Omental fat pad (tissue), 4 donors: Measurements from ENCODE around the gene WSCD1. TPM values are rescaled to one million over a fixed set of nuclear protein-coding genes. Genes with fewer than 3 reads are reported as not detected.

Source experiments
- ATAC-seq: fragments of 150-250 bp; one replicate; pipeline ENCODE4 v1.9.1; 2016; ENCODE audit warnings: mild to moderate bottlenecking, moderate library complexity; ENCODE audit not compliant: low FRiP score
- DNase-seq: peaks from one replicate; pipeline ENCODE4 v3.0.0-alpha.2; 2019; ENCODE audit warnings: low spot score
- CTCF ChIP-seq, 3 donors: fragments of 450-650 bp; IDR thresholded peaks; one replicate each; pipeline ENCODE4 v1.5.1; 2016 to 2017; ENCODE audit warnings: antibody characterized with exemption in 3 of 3, mild to moderate bottlenecking in 3 of 3, moderate library complexity in 2 of 3
- total RNA-seq, 4 donors: library from RNA; depleted of rRNA; stranded (reverse); fragments of >200 nt; gene quantifications; one replicate each; pipeline ENCODE4 v1.1.0, GENCODE V29; 2016

WSCD1 gene
- total RNA-seq, 4 donors from 2014 or later = 0.93 to 6.1 (median 2.4) TPM

GRCh38 chr17:6142701-6143100, 72.5 kb downstream of the WSCD1 start:
- no peak for TF ChIP-seq CTCF (IDR thresholded peaks at IDR 0.05)
- no peak for DNase-seq
- ATAC-seq = no peak

GRCh38 chr17:6145946-6146345, 75.8 kb downstream of the WSCD1 start:
- TF ChIP-seq CTCF (IDR thresholded peaks at IDR 0.05) = no peak
- DNase-seq (no peak), ATAC-seq (no peak)

GRCh38 chr17:6147042-6147441, 76.9 kb downstream of the WSCD1 start:
- no peak for ATAC-seq
- no peak for TF ChIP-seq CTCF (IDR thresholded peaks at IDR 0.05)

GRCh38 chr17:6153375-6153774, 83.2 kb downstream of the WSCD1 start:
- DNase-seq (no peak), ATAC-seq (no peak)
- TF ChIP-seq CTCF (IDR thresholded peaks at IDR 0.05) = no peak

More at GRCh38 chr17:6147042-6147441, 76.9 kb downstream of the WSCD1 start:
- no peak for DNase-seq

- DNase-seq (no peak), ATAC-seq (no peak)
- TF ChIP-seq CTCF (IDR thresholded peaks at IDR 0.05) = no peak
These were observed 87.5 kb downstream of the WSCD1 start for GRCh38 chr17:6157716-6158115.

DNA sequence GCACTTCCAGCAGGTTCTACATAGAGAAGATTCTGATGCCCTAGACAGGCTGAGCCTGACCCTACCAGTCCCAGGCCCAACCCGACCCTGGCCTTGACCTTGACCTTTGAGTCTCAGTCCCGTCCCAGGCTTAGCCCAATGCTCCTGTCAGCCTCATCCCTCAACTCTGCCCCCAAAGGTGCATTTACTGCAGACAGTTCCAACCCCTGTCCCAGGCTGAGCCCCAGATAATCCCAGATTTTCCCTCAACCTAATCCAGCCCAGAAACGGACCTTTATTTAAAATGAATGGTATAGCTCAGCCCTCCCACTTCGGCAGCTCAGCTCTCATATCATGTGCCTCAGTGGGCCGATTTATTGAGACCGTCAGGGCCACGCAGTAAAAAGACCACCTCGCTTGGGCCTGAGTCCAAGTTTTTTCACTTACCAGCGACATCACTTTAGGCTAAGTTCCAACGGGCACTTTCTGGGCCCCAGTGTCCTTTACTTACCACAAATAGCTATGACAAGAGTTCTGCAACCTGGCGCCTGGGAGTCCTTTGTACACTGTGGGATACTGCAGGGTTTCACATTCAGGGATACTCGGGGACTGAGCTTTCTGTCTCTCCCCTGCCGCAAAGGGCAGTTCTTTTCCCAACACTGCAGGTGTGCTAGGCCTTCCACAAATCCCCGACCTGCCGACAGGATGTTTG, 89.5 kb downstream of the WSCD1 start:
- DNase-seq (no peak), ATAC-seq (no peak)
- no peak for TF ChIP-seq CTCF (IDR thresholded peaks at IDR 0.05)

DNA sequence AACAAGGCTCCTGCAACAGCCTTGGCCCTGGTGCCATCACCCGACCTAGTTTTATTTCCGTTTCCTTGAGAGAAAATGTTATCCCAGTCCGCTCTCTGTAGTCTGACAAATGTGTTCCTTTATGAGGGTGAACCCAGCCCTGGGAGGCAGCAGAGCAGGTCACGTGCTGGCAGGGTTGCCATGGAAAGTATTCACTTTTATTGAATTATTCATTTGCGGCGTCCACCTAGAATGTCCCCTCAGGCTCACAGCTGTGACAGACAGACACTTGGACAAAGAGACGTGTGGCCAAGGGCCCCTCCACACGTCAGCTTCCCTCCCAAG, 90.0 kb downstream of the WSCD1 start:
- DNase-seq = no peak
- TF ChIP-seq CTCF (IDR thresholded peaks at IDR 0.05) = no peak
- ATAC-seq = no peak
